HG02759 (cell line): Measurements from ENCODE around the gene ZNF638.

Experiments
- ATAC-seq: cut with Tn5 transposase; IDR thresholded peaks from one replicate; pipeline ENCODE4 v1.9.1; 2021; ENCODE audit warnings: mild to moderate bottlenecking, moderate library complexity; ENCODE audit not compliant: unreplicated experiment

The ZNF638 gene

GRCh38 chr2:71455011-71455740 lies 123.6 kb downstream of the ZNF638 start:
- ATAC-seq = no peak

- ATAC-seq = no peak
Observed at GRCh38 chr2:71455741-71456569, 124.4 kb downstream of the ZNF638 start.

GRCh38 chr2:71456617-71457016 lies 125.0 kb downstream of the ZNF638 start:
- no peak for ATAC-seq

GRCh38 chr2:71457123-71457915 lies 125.7 kb downstream of the ZNF638 start:
- no peak for ATAC-seq

DNA sequence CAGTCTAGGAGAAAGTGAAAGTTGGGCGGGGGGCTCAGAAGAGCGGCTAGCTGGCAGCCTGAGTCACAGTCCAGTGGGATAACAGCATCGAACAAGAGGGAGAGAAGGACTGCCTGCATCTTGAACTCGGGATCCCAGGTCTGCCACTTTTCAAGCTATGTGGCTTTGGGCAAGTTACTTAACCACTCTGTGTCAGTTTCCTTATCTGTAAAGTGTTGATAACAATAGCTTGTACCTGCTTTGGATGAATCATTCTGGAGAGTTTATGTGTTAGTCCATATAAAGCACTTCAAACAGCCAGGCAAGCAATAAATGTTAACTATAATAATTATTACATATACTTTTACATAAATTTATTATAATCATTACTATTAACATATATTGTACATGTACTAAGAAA lies 126.3 kb downstream of the ZNF638 start:
- no peak for ATAC-seq

DNA sequence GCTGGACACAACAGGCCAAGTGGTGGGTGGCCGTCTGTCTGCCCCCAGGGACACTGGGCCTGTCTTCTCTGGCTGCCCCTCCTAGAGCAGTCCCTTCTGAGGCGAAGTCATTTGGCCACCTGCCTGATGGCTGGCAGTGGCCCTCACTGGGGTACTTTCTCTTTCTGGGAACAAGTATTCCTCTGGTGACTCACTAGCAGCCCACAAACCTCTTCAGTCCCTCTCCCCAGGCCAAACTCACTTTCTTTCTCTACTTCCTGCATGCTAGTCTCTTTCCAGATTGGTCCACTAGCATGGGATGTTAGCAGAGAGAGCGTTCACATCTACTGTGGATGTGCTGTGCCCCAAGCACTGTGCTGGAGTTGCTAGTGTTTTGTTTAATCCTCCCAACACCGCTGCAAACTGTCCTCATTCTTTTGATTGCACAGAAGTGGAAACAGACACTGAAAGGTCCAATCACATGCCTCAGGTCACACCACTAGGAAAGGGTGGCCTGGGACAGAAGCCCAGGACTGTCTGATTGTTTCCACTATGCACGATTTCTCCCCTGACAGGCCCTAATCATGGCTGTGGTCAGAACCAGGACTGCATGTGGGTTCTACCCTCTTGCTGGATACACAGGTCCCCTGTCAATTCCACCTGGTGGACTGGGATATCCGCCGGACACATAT lies 127.0 kb downstream of the ZNF638 start:
- no peak for ATAC-seq

DNA sequence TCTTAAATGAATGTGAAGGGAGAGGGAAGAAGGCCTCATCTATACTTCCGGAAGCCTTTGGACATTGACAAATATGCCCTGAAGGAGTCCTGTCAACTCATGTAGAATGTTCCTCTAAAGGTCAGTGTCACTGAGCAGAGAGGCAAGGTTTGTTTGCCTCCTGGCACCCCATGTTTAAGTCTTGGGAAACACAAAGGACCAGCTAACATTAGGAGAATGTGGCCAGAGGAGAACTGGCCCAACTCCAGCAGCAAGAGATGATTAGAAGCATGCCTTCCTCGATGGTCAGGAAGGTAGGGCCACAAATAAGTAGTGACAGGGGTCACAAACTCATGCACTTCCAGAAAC lies 127.5 kb downstream of the ZNF638 start:
- ATAC-seq = no peak

GRCh38 chr2:71460056-71460455 lies 128.5 kb downstream of the ZNF638 start:
- ATAC-seq = no peak

- ATAC-seq = no peak
Observed at GRCh38 chr2:71460595-71461303, 129.2 kb downstream of the ZNF638 start.

DNA sequence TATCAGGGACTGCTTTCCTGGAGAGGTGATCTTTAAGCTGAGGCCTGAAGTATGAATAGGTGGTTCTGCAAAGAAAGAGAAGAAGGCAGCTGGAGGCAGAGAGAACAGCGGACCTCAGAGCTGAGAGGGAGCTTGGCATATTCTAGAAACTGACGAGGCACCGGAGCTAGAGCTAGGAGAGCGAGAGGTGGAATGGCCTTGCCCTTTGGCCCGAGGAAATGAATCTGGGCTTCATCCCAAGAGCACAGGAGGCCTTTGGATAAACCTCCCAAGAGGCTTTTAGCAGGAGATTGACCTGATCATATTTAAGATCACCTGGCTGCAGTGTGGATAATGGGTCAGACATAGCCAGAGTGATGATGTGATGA lies 129.7 kb downstream of the ZNF638 start:
- ATAC-seq = no peak

DNA sequence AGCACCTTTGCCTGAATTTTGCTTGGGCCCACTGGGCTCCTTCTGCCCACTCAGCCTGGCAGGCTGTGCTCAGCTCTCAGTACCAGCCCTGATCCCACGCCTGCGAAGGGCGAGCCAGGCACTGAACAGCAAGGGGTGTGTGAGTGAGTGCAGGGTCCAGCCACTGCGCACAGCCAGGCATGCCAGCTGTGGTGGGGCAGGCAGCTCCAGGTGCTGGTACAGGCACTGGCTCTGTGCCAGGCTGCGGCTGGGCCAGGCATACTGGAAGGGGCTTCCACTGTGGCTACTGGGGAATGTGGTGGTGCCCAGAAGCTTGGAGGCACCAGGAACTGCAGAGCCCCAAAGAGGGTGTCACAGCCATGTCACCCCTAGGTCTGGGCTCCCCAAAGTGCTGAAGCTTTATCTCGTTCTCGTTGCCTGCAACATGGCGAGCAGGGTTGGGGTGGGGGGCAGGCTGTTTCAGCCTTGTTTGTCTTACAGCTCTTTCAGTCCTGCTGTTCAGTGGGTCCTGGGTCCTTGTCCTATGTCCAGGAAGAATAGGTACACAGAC lies 130.5 kb downstream of the ZNF638 start:
- ATAC-seq = no peak

- no peak for ATAC-seq
Observed at GRCh38 chr2:71462641-71463341, 131.2 kb downstream of the ZNF638 start.

DNA sequence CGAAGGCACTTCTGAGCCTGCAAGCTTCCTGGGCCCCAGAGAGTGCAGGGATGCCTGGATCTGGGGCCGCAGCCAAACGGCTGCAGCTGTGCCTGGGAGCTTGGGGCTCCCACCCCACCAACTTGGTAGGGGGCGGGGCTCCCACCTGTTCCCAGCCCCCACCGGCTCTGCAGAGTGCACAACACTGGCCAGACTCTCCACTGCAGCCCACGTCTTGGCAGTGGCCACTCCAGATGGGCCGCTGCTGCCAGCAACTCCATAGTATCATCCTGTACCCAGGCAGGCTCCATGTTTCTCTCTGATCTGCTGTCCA lies 131.7 kb downstream of the ZNF638 start:
- ATAC-seq = no peak

DNA sequence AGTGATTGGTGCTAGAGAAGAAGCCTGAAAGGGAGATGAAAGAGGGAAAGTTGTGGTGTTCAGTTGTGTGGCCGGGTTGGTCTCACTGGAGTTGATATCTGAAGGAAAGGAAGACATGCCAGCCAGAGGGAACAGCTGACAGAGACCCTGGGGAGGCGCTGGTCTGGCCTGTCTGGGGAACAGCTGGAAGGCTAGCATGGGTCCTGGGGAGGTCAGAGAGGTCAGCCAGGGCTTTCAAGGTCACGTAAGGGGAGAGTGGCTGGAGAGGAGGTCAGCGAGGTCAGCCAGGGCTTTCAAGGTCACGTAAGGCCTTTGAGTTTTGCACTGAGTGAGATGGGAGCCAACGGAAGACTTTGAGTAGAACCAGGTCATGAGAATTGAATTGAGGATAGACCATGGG lies 132.8 kb downstream of the ZNF638 start:
- no peak for ATAC-seq

GRCh38 chr2:71465356-71465755 lies 133.8 kb downstream of the ZNF638 start:
- ATAC-seq = no peak

DNA sequence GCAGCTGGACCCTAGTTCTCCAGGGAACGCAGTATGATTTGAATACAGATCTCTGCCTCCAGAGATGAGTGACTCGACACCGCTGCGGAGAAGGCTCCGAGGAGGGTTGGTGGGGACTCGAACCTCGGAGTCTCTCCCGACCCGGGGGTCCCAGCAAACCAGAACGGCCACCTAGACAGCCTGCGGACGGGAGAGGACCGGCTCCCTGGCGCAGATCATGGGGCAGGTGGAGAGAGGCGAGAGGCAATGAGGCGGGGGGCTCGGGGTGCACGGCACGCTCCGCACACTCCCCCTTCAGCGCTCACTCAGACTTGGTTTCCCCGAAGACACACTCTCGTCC lies 134.3 kb downstream of the ZNF638 start:
- ATAC-seq = no peak

GRCh38 chr2:71466301-71467179 lies 135.0 kb downstream of the ZNF638 start:
- no peak for ATAC-seq

- no peak for ATAC-seq
Observed at GRCh38 chr2:71467180-71467815, 135.7 kb downstream of the ZNF638 start.
